ENCODE data around the gene URI1. TPM values are rescaled to one million over a fixed set of nuclear protein-coding genes. Genes with fewer than 3 reads are reported as not detected.

Gene URI1
- total RNA-seq, 6 donors from 2014 or later, result 23.3 to 56.7 (median 40.3) TPM

DNA sequence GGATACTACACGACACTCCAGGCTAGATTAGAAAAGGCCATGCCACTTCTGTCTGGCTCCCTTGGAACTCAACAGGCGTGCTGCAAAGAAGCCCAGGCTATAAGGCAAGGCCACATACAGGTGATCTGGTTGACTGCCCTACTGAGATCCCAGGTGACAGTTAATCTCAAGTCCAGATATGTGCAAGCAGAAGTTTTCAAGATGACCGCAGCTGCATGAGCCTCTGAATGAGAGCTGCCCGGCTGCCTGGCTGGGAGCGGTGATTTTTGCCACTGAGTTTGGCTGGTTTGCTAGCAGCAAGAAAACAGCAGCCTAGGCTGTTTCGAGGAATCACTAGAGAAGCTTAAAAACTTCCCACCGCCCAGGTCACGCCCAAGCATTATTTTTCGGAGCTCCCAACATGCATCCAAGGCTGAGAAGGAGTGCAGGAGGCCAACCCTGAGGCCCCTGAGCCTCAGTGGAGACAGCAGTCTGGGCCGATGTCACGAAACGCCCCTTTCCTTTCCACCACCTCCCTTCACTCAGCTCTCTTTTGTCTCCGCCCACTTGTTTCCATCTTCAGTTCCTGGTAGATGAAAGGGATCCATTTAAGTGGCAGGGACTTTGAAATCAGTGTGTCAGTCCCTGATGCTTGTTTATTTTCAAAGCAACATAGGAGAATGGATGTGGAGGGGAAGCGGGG lies 14.0 kb upstream of the URI1 start:
- Histone ChIP-seq H3K4me1 (no peaks in the 10 kb centered on the region), H3K36me3 (no peaks in the 10 kb centered on the region), H3K4me3 (no peak overlapping the region), H3K27ac (no peak overlapping the region), H3K9me3 (no peaks in the 10 kb centered on the region), H3K27me3 (no peaks in the 10 kb centered on the region)
- DNase-seq (no peak), ATAC-seq (ENCODE audit: low FRiP score in 2 of 2) (no peak)
- no peak for TF ChIP-seq POLR2A (IDR thresholded peaks at IDR 0.05)
- TF ChIP-seq POLR2AphosphoS5 (IDR thresholded peaks at IDR 0.05), result no peak
- no peak for TF ChIP-seq EP300 (IDR thresholded peaks at IDR 0.05)
- TF ChIP-seq, protein P1, sequence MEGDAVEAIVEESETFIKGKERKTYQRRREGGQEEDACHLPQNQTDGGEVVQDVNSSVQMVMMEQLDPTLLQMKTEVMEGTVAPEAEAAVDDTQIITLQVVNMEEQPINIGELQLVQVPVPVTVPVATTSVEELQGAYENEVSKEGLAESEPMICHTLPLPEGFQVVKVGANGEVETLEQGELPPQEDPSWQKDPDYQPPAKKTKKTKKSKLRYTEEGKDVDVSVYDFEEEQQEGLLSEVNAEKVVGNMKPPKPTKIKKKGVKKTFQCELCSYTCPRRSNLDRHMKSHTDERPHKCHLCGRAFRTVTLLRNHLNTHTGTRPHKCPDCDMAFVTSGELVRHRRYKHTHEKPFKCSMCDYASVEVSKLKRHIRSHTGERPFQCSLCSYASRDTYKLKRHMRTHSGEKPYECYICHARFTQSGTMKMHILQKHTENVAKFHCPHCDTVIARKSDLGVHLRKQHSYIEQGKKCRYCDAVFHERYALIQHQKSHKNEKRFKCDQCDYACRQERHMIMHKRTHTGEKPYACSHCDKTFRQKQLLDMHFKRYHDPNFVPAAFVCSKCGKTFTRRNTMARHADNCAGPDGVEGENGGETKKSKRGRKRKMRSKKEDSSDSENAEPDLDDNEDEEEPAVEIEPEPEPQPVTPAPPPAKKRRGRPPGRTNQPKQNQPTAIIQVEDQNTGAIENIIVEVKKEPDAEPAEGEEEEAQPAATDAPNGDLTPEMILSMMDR (IDR thresholded peaks at IDR 0.05), result no peak
- WGBS, 2 donors, result 54 to 66% methylated on average over 14 of the region's 14 CpGs

DNA sequence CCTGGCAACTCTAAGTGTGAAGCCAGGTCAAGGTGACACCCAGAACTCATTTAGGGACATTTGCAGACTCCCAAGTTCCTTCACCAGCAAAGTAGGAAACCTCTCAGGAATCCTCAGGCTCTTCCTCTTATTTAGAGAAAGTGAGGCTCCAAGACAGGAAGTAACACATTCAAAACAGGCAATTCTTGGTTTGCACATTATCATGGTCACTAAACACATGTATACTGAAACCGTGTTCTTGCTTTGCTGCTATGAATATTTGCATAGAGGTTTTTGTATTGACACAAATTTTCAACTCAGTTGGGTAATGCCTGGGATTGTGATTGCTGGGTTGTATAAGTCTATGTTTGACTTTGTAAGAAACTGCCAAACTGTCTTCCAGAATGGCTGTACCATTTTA lies 13.2 kb upstream of the URI1 start:
- ATAC-seq (ENCODE audit: low FRiP score in 2 of 2) (no peak), DNase-seq (no peak)
- Histone ChIP-seq H3K27me3 (no peaks in the 10 kb centered on the region), H3K36me3 (no peaks in the 10 kb centered on the region), H3K4me3 (no peak overlapping the region), H3K27ac (no peak overlapping the region), H3K4me1 (no peaks in the 10 kb centered on the region), H3K9me3 (no peaks in the 10 kb centered on the region)
- TF ChIP-seq POLR2A (IDR thresholded peaks at IDR 0.05) (no peak), EP300 (IDR thresholded peaks at IDR 0.05) (no peak), POLR2AphosphoS5 (IDR thresholded peaks at IDR 0.05) (no peak)
- TF ChIP-seq, protein P1 (IDR thresholded peaks at IDR 0.05), result no peak
- 32% methylated on average over 1 of the region's 1 CpG for WGBS, 2 donors

GRCh38 chr19:29934257-29934656 lies 7.8 kb upstream of the URI1 start:
- WGBS, 2 donors, result 88 to 94% methylated on average over 3 of the region's 3 CpGs
- ATAC-seq (ENCODE audit: low FRiP score in 2 of 2) (no peak), DNase-seq (no peak)
- H3K9me3 ChIP-seq, result peaks cover 0 to 14% (median 0%) of the 10 kb centered on the region in 4 donors
- no peak overlapping the region for H3K4me3 ChIP-seq
- TF ChIP-seq, protein P1 (IDR thresholded peaks at IDR 0.05), result no peak
- TF ChIP-seq POLR2AphosphoS5 (IDR thresholded peaks at IDR 0.05) (no peak), POLR2A (IDR thresholded peaks at IDR 0.05) (no peak)
- H3K27me3 ChIP-seq, result no peaks in the 10 kb centered on the region
- H3K4me1 ChIP-seq, result no peaks in the 10 kb centered on the region
- H3K27ac ChIP-seq, result no peak overlapping the region
- H3K36me3 ChIP-seq, result no peaks in the 10 kb centered on the region

DNA sequence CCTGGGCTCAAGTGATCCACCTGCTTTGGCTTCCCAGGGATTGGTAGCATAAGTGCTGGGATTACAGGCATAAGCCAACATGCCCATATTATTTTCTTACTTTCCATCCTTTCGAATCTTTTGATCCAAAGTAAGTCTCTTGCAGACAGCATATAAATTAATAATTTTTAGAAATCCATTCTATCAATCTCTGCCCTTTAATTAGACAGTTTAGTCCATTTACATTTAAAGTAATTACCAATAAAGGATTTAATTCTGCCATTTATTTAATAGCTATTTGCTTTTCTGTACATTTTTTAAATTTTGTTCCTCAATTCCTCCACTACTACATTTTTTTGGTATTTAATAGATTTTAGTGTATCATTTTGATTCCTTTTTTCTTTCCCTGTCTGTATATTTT lies 7.3 kb upstream of the URI1 start:
- Histone ChIP-seq H3K36me3 (no peaks in the 10 kb centered on the region), H3K27ac (no peak overlapping the region), H3K9me3 (peaks cover 0 to 14% (median 0%) of the 10 kb centered on the region in 4 donors), H3K4me3 (no peak overlapping the region), H3K4me1 (no peaks in the 10 kb centered on the region), H3K27me3 (no peaks in the 10 kb centered on the region)
- WGBS, 2 donors, result 92 to 93% methylated on average over 1 of the region's 1 CpG
- ATAC-seq (ENCODE audit: low FRiP score in 2 of 2) (no peak), DNase-seq (no peak)
- no peak for TF ChIP-seq POLR2AphosphoS5 (IDR thresholded peaks at IDR 0.05)
- TF ChIP-seq POLR2A (IDR thresholded peaks at IDR 0.05), result no peak
- no peak for TF ChIP-seq EP300 (IDR thresholded peaks at IDR 0.05)
- TF ChIP-seq, protein P1 (IDR thresholded peaks at IDR 0.05), result no peak

- peaks cover 0 to 2% (median 1%) of the 10 kb centered on the region in 4 donors for H3K4me1 ChIP-seq
- H3K9me3 ChIP-seq, result peaks cover 0 to 14% (median 0%) of the 10 kb centered on the region in 4 donors
- H3K4me3 ChIP-seq, result no peak overlapping the region
- 93 to 95% methylated on average over 3 of the region's 3 CpGs for WGBS, 2 donors
- TF ChIP-seq POLR2AphosphoS5 (IDR thresholded peaks at IDR 0.05) (no peak), EP300 (IDR thresholded peaks at IDR 0.05) (no peak), POLR2A (IDR thresholded peaks at IDR 0.05) (no peak)
- TF ChIP-seq, protein P1 (IDR thresholded peaks at IDR 0.05), result no peak
- H3K27me3 ChIP-seq, result no peaks in the 10 kb centered on the region
- no peak for DNase-seq
- no peaks in the 10 kb centered on the region for H3K36me3 ChIP-seq
- H3K27ac ChIP-seq, result no peak overlapping the region
- ATAC-seq (ENCODE audit: low FRiP score in 2 of 2), result no peak
These were observed 5.6 kb upstream of the URI1 start for GRCh38 chr19:29936409-29936808.
